ENCODE data around the gene BRPF3. TPM values are rescaled to one million over a fixed set of nuclear protein-coding genes. Genes with fewer than 3 reads are reported as not detected.

The BRPF3 gene
- total RNA-seq, 2 experiments from 2014 or later: 15.1 to 20.9 TPM

- H3K4me1 Mint-ChIP-seq (ENCODE audit: low read depth): no peaks in the 10 kb centered on the region
- ATAC-seq (no peak), DNase-seq (no peak)
- CTCF ChIA-PET: interaction anchor here (0.9 to 2.8 kb wide), 2 partner anchors 16 to 22 kb away, joined by 3 to 10 read pairs; no protein-coding TSS in a partner anchor
- H3K36me3 Mint-ChIP-seq (ENCODE audit: low read depth): no peaks in the 10 kb centered on the region
- intact Hi-C loops (cut with micrococcal nuclease): no loop called here
- no peaks in the 10 kb centered on the region for H3K9me3 Mint-ChIP-seq
- no peak for TF ChIP-seq CTCF (IDR thresholded peaks at IDR 0.05)
- peaks cover 28% of the 10 kb centered on the region for H3K27me3 Mint-ChIP-seq
- no peak overlapping the region for H3K4me3 Mint-ChIP-seq
- H3K27ac Mint-ChIP-seq: no peak overlapping the region
- POLR2A ChIA-PET: no interaction called here
Observed at GRCh38 chr6:36280467-36280866, 83.9 kb downstream of the BRPF3 start.

GRCh38 chr6:36280983-36281382 lies 84.4 kb downstream of the BRPF3 start:
- Mint-ChIP-seq H3K9me3 (no peaks in the 10 kb centered on the region), H3K27ac (no peak overlapping the region), H3K27me3 (peaks cover 33% of the 10 kb centered on the region), H3K4me3 (no peak overlapping the region), H3K36me3 (ENCODE audit: low read depth) (no peaks in the 10 kb centered on the region), H3K4me1 (ENCODE audit: low read depth) (peaks cover 2% of the 10 kb centered on the region)
- no peak for DNase-seq
- POLR2A ChIA-PET: no interaction called here
- CTCF ChIA-PET: interaction anchor here (0.9 to 2.8 kb wide), 2 partner anchors 16 to 22 kb away, joined by 3 to 10 read pairs; no protein-coding TSS in a partner anchor
- intact Hi-C loops (cut with micrococcal nuclease): no loop called here
- no peak for ATAC-seq
- TF ChIP-seq CTCF (IDR thresholded peaks at IDR 0.05): no peak

Other genes with a start within 250 kb of the BRPF3 start
- not detected for gene SLC26A8, start 172.1 kb upstream of the BRPF3 start, total RNA-seq
- 10 to 100 TPM; 45.7 to 49.8 TPM for gene MAPK14, start 168.9 kb upstream of the BRPF3 start, total RNA-seq
- gene MAPK13, start 66.2 kb upstream of the BRPF3 start, total RNA-seq: 10 to 100 TPM; 60.4 to 60.9 TPM
- gene PNPLA1, start 73.3 kb downstream of the BRPF3 start, total RNA-seq: not detected
- gene BNIP5, start 140.1 kb downstream of the BRPF3 start, total RNA-seq: not detected
- under 1 TPM; 0.51 to 0.86 TPM for gene ETV7, start 190.9 kb downstream of the BRPF3 start, total RNA-seq
- gene PXT1, start 246.1 kb downstream of the BRPF3 start, total RNA-seq: under 1 TPM; 0.22 to 0.36 TPM
- 10 to 100 TPM; 42.7 to 45.1 TPM for gene KCTD20, start 246.3 kb downstream of the BRPF3 start, total RNA-seq

All from activated CD8-positive, alpha-beta T cell treated with anti-CD3 and anti-CD28 coated beads for 36 hours (primary cell).